ENCODE data around the gene OMA1. TPM values are rescaled to one million over a fixed set of nuclear protein-coding genes. Genes with fewer than 3 reads are reported as not detected.

The OMA1 gene
- total and polyA plus RNA-seq, 10 of the 15 experiments (the other 5 are each of a cell fraction or from before 2014, with no cell fraction given) = 23.6 to 67.1 (median 47.1) TPM

DNA sequence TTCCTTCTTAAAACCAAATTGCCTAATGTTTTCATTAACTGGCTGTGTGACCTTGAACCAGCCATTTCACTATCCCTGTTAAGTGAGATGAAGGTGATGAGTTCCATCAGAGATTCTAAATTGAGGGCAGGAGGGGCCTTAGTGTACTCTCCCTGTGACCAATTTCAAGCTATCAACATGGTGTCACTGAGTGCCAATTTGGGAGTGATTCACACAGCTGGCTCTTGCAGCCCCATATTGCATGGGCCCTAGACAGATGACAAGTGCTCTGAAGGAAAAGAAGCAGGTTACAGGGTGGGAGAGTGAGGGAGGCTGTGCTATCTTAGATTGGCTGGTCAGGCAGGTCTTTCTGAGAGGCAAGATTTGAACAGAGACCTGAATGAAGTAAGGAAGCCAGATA lies 43.5 kb upstream of the OMA1 start:
- Histone ChIP-seq H3K36me3 (ENCODE audit: control insufficient read depth in 2 of 2, insufficient read depth in 2 of 2, low read length in 1 of 2) (no peaks in the 10 kb centered on the region), H3K4me1 (ENCODE audit: control insufficient read depth, insufficient read depth, low read length) (peaks cover 6% of the 10 kb centered on the region; the same call in 1 of the 2 replicates), H2AFZ (ENCODE audit: control insufficient read depth, low read depth, low read length) (no peak overlapping the region), H4K20me1 (ENCODE audit: control insufficient read depth, insufficient read depth) (no peaks in the 10 kb centered on the region), H3K79me2 (ENCODE audit: control insufficient read depth, insufficient read depth, low read length) (no peaks in the 10 kb centered on the region), H3K4me3 (no peak overlapping the region), H3K9me3 (replicated peaks; ENCODE audit: control insufficient read depth, insufficient read depth, low read length) (no peaks in the 10 kb centered on the region), H3K4me2 (ENCODE audit: control insufficient read depth, insufficient read depth) (no peak overlapping the region), H3K27me3 (replicated peaks in 1 of 2; ENCODE audit: control insufficient read depth in 2 of 2, insufficient read depth in 2 of 2, low read length in 1 of 2) (no peaks in the 10 kb centered on the region), H3K27ac (ENCODE audit: control insufficient read depth, insufficient read depth) (no peak overlapping the region), H3K9ac (ENCODE audit: control insufficient read depth, insufficient read depth, low read length) (no peak overlapping the region)
- ChIA-PET RAD21 (ENCODE audit: unreplicated experiment) (no interaction called here), CTCF (no interaction called here), SMC1A (ENCODE audit: uncharacterized antibody, unreplicated experiment) (no interaction called here), POLR2A (no interaction called here)
- FAIRE-seq (no peak), ATAC-seq (no peak), DNase-seq (ENCODE audit: low read depth, low spot score) (no peak)
- no TSS peak for BruUV-seq (replicated peaks)
- in situ Hi-C loops (cut with MboI) = no loop called here
- no peak for TF ChIP-seq LARP7 (IDR thresholded peaks at IDR 0.05)
- TF ChIP-seq ZNF207 (IDR thresholded peaks at IDR 0.05; ENCODE audit: borderline replicate concordance) = no peak
- TF ChIP-seq, protein P1, sequence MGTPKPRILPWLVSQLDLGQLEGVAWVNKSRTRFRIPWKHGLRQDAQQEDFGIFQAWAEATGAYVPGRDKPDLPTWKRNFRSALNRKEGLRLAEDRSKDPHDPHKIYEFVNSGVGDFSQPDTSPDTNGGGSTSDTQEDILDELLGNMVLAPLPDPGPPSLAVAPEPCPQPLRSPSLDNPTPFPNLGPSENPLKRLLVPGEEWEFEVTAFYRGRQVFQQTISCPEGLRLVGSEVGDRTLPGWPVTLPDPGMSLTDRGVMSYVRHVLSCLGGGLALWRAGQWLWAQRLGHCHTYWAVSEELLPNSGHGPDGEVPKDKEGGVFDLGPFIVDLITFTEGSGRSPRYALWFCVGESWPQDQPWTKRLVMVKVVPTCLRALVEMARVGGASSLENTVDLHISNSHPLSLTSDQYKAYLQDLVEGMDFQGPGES (IDR thresholded peaks at IDR 0.05) = no peak
- TF ChIP-seq KDM1A (IDR thresholded peaks at IDR 0.05; ENCODE audit: borderline replicate concordance) = no peak
- TF ChIP-seq, protein P2, sequence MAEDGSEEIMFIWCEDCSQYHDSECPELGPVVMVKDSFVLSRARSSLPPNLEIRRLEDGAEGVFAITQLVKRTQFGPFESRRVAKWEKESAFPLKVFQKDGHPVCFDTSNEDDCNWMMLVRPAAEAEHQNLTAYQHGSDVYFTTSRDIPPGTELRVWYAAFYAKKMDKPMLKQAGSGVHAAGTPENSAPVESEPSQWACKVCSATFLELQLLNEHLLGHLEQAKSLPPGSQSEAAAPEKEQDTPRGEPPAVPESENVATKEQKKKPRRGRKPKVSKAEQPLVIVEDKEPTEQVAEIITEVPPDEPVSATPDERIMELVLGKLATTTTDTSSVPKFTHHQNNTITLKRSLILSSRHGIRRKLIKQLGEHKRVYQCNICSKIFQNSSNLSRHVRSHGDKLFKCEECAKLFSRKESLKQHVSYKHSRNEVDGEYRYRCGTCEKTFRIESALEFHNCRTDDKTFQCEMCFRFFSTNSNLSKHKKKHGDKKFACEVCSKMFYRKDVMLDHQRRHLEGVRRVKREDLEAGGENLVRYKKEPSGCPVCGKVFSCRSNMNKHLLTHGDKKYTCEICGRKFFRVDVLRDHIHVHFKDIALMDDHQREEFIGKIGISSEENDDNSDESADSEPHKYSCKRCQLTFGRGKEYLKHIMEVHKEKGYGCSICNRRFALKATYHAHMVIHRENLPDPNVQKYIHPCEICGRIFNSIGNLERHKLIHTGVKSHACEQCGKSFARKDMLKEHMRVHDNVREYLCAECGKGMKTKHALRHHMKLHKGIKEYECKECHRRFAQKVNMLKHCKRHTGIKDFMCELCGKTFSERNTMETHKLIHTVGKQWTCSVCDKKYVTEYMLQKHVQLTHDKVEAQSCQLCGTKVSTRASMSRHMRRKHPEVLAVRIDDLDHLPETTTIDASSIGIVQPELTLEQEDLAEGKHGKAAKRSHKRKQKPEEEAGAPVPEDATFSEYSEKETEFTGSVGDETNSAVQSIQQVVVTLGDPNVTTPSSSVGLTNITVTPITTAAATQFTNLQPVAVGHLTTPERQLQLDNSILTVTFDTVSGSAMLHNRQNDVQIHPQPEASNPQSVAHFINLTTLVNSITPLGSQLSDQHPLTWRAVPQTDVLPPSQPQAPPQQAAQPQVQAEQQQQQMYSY (CRISPR knock-in tag; IDR thresholded peaks at IDR 0.05) = no peak
- TF ChIP-seq BRCA1 (IDR thresholded peaks at IDR 0.05; ENCODE audit: low read depth, low read length) = no peak
- no peak for TF ChIP-seq TAF1 (IDR thresholded peaks at IDR 0.05; ENCODE audit: borderline replicate concordance, low read depth, low read length)
- TF ChIP-seq STAT3 (IDR thresholded peaks at IDR 0.05; ENCODE audit: low read depth, low read length) = no peak
- no peak for TF ChIP-seq TBL1XR1 (IDR thresholded peaks at IDR 0.05; ENCODE audit: low read depth, low read length)
- TF ChIP-seq MEF2A (IDR thresholded peaks at IDR 0.05; ENCODE audit: insufficient read depth, low read depth, low read length) = no peak
- no peak for TF ChIP-seq GABPA (IDR thresholded peaks at IDR 0.05; ENCODE audit: low read depth)
- TF ChIP-seq, protein P3, sequence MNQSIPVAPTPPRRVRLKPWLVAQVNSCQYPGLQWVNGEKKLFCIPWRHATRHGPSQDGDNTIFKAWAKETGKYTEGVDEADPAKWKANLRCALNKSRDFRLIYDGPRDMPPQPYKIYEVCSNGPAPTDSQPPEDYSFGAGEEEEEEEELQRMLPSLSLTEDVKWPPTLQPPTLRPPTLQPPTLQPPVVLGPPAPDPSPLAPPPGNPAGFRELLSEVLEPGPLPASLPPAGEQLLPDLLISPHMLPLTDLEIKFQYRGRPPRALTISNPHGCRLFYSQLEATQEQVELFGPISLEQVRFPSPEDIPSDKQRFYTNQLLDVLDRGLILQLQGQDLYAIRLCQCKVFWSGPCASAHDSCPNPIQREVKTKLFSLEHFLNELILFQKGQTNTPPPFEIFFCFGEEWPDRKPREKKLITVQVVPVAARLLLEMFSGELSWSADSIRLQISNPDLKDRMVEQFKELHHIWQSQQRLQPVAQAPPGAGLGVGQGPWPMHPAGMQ (IDR thresholded peaks at IDR 0.05; ENCODE audit: borderline replicate concordance) = no peak
- TF ChIP-seq, protein P4, sequence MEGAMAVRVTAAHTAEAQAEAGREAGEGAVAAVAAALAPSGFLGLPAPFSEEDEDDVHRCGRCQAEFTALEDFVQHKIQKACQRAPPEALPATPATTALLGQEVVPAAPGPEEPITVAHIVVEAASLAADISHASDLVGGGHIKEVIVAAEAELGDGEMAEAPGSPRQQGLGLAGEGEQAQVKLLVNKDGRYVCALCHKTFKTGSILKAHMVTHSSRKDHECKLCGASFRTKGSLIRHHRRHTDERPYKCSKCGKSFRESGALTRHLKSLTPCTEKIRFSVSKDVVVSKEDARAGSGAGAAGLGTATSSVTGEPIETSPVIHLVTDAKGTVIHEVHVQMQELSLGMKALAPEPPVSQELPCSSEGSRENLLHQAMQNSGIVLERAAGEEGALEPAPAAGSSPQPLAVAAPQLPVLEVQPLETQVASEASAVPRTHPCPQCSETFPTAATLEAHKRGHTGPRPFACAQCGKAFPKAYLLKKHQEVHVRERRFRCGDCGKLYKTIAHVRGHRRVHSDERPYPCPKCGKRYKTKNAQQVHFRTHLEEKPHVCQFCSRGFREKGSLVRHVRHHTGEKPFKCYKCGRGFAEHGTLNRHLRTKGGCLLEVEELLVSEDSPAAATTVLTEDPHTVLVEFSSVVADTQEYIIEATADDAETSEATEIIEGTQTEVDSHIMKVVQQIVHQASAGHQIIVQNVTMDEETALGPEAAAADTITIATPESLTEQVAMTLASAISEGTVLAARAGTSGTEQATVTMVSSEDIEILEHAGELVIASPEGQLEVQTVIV (IDR thresholded peaks at IDR 0.05; ENCODE audit: borderline replicate concordance, partially characterized antibody) = no peak
- TF ChIP-seq HDAC2 (IDR thresholded peaks at IDR 0.05) = no peak
- TF ChIP-seq CHD4 (IDR thresholded peaks at IDR 0.05) = no peak
- no peak for TF ChIP-seq SMAD5 (IDR thresholded peaks at IDR 0.05; ENCODE audit: low read depth)
- no peak for TF ChIP-seq ZNF217 (IDR thresholded peaks at IDR 0.05)
- TF ChIP-seq MYC (IDR thresholded peaks at IDR 0.05; ENCODE audit: insufficient read depth, insufficient read length, insufficient replicate concordance, low read length, severe bottlenecking) = no peak
- TF ChIP-seq RAD21 (IDR thresholded peaks at IDR 0.05; ENCODE audit: insufficient read depth, low read depth, low read length) = no peak
- TF ChIP-seq CREB1 (IDR thresholded peaks at IDR 0.05; ENCODE audit: low read depth) = no peak
- intact Hi-C loops (cut with micrococcal nuclease; ENCODE audit: unreplicated experiment) = no loop called here

All from GM12878 (cell line).